ENCODE results near the gene SLX4IP. TPM values are rescaled to one million over a fixed set of nuclear protein-coding genes. Genes with fewer than 3 reads are reported as not detected.

Gene SLX4IP
- total RNA-seq, 1 experiment from 2014 or later, result 7.4 TPM

DNA sequence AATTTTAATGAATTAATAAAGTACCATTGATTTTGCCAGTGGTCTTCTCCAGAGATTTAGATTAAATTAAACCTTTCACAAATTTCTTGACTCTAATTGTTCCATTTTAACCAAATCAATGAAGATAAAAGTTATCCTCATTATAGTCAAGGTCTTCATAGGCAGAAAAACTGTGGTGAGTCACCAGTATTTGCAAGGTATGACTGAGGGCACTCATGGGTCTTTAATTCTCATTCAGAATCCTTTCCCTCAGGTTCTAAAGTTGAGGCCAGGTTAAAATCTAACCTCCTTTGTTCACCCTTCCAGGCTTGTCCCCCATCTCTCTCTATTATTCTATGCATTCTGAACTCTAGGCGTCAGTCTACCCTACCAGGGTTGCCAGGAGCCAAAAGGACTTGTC is 144.8 kb downstream of the SLX4IP start (continued):
- TF ChIP-seq, protein P1, sequence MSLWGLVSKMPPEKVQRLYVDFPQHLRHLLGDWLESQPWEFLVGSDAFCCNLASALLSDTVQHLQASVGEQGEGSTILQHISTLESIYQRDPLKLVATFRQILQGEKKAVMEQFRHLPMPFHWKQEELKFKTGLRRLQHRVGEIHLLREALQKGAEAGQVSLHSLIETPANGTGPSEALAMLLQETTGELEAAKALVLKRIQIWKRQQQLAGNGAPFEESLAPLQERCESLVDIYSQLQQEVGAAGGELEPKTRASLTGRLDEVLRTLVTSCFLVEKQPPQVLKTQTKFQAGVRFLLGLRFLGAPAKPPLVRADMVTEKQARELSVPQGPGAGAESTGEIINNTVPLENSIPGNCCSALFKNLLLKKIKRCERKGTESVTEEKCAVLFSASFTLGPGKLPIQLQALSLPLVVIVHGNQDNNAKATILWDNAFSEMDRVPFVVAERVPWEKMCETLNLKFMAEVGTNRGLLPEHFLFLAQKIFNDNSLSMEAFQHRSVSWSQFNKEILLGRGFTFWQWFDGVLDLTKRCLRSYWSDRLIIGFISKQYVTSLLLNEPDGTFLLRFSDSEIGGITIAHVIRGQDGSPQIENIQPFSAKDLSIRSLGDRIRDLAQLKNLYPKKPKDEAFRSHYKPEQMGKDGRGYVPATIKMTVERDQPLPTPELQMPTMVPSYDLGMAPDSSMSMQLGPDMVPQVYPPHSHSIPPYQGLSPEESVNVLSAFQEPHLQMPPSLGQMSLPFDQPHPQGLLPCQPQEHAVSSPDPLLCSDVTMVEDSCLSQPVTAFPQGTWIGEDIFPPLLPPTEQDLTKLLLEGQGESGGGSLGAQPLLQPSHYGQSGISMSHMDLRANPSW (CRISPR knock-in tag; conservative IDR thresholded peaks at IDR 0.05; ENCODE audit: low read depth), result no peak
- TF ChIP-seq MYBL2 (CRISPR knock-in tag; IDR thresholded peaks at IDR 0.05) (no peak), SMAD3 (CRISPR knock-in tag; IDR thresholded peaks at IDR 0.05; ENCODE audit: borderline replicate concordance) (no peak), JAZF1 (CRISPR knock-in tag; IDR thresholded peaks at IDR 0.05) (no peak), ELF4 (CRISPR knock-in tag; IDR thresholded peaks at IDR 0.05; ENCODE audit: low read depth) (no peak), ESRRA (CRISPR knock-in tag; IDR thresholded peaks at IDR 0.05; ENCODE audit: borderline replicate concordance) (no peak), FOXK1 (CRISPR knock-in tag; IDR thresholded peaks at IDR 0.05) (no peak), TCF7 (CRISPR knock-in tag; IDR thresholded peaks at IDR 0.05; ENCODE audit: low read depth) (no peak), ZNF317 (CRISPR knock-in tag; IDR thresholded peaks at IDR 0.05; ENCODE audit: borderline replicate concordance, low read depth) (no peak)
- TF ChIP-seq, protein P2, sequence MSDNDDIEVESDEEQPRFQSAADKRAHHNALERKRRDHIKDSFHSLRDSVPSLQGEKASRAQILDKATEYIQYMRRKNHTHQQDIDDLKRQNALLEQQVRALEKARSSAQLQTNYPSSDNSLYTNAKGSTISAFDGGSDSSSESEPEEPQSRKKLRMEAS (CRISPR knock-in tag; IDR thresholded peaks at IDR 0.05), result no peak

DNA sequence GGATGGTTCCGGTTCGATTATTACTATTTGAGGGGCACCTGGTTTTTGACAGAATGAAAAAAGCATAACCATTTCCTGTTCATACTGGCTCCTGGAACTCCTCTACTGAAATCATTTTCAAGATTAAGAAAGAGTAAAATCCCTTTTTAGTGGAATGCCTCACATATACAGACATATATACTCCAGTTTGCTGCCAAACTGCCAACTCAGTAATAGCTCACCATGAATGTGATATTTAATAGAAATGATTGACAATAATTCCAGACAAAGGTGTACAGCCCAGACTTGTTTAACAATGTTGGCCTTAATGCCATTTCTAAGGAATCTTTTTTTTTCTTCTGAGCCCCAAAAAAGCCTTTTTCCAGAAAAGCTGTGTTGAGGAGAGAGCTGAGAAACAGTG is 145.6 kb downstream of the SLX4IP start:
- no peaks in the 10 kb centered on the region for H3K9me3 Mint-ChIP-seq
- no peak overlapping the region for H3K4me3 Mint-ChIP-seq
- peak overlapping the region; percentile 8; the same call in 1 of the 2 replicates for H3K27ac Mint-ChIP-seq
- peaks cover 32% of the 10 kb centered on the region for H3K4me1 Mint-ChIP-seq
- no peak for DNase-seq (ENCODE audit: low spot score)
- POLR2A ChIA-PET, result no interaction called here
- ATAC-seq, result no peak
- TF ChIP-seq, protein P3, sequence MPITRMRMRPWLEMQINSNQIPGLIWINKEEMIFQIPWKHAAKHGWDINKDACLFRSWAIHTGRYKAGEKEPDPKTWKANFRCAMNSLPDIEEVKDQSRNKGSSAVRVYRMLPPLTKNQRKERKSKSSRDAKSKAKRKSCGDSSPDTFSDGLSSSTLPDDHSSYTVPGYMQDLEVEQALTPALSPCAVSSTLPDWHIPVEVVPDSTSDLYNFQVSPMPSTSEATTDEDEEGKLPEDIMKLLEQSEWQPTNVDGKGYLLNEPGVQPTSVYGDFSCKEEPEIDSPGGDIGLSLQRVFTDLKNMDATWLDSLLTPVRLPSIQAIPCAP (CRISPR knock-in tag; IDR thresholded peaks at IDR 0.05), result no peak
- TF ChIP-seq GABPB1 (CRISPR knock-in tag; IDR thresholded peaks at IDR 0.05), result no peak
- no peak for TF ChIP-seq OVOL2 (CRISPR knock-in tag; IDR thresholded peaks at IDR 0.05; ENCODE audit: borderline replicate concordance)
- no peak for TF ChIP-seq ZNF671 (CRISPR knock-in tag; IDR thresholded peaks at IDR 0.05)
- TF ChIP-seq ZNF121 (CRISPR knock-in tag; IDR thresholded peaks at IDR 0.05), result no peak
- TF ChIP-seq MXD4 (CRISPR knock-in tag; IDR thresholded peaks at IDR 0.05; ENCODE audit: borderline replicate concordance), result no peak
- TF ChIP-seq, protein P4, sequence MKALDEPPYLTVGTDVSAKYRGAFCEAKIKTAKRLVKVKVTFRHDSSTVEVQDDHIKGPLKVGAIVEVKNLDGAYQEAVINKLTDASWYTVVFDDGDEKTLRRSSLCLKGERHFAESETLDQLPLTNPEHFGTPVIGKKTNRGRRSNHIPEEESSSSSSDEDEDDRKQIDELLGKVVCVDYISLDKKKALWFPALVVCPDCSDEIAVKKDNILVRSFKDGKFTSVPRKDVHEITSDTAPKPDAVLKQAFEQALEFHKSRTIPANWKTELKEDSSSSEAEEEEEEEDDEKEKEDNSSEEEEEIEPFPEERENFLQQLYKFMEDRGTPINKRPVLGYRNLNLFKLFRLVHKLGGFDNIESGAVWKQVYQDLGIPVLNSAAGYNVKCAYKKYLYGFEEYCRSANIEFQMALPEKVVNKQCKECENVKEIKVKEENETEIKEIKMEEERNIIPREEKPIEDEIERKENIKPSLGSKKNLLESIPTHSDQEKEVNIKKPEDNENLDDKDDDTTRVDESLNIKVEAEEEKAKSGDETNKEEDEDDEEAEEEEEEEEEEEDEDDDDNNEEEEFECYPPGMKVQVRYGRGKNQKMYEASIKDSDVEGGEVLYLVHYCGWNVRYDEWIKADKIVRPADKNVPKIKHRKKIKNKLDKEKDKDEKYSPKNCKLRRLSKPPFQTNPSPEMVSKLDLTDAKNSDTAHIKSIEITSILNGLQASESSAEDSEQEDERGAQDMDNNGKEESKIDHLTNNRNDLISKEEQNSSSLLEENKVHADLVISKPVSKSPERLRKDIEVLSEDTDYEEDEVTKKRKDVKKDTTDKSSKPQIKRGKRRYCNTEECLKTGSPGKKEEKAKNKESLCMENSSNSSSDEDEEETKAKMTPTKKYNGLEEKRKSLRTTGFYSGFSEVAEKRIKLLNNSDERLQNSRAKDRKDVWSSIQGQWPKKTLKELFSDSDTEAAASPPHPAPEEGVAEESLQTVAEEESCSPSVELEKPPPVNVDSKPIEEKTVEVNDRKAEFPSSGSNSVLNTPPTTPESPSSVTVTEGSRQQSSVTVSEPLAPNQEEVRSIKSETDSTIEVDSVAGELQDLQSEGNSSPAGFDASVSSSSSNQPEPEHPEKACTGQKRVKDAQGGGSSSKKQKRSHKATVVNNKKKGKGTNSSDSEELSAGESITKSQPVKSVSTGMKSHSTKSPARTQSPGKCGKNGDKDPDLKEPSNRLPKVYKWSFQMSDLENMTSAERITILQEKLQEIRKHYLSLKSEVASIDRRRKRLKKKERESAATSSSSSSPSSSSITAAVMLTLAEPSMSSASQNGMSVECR (CRISPR knock-in tag; IDR thresholded peaks at IDR 0.05; ENCODE audit: borderline replicate concordance), result no peak
- no peak for TF ChIP-seq TEAD4 (CRISPR knock-in tag; IDR thresholded peaks at IDR 0.05)
- TF ChIP-seq RORB (CRISPR knock-in tag; IDR thresholded peaks at IDR 0.05), result no peak
- no peak for TF ChIP-seq TCF7 (CRISPR knock-in tag; IDR thresholded peaks at IDR 0.05; ENCODE audit: low read depth)
- TF ChIP-seq ELF4 (CRISPR knock-in tag; IDR thresholded peaks at IDR 0.05; ENCODE audit: low read depth), result no peak
- TF ChIP-seq NR1H2 (CRISPR knock-in tag; IDR thresholded peaks at IDR 0.05), result no peak
- TF ChIP-seq FOXJ3 (CRISPR knock-in tag; IDR thresholded peaks at IDR 0.05; ENCODE audit: borderline replicate concordance), result no peak
- TF ChIP-seq CBFB (CRISPR knock-in tag; IDR thresholded peaks at IDR 0.05; ENCODE audit: low read depth), result no peak
- TF ChIP-seq ZNF416 (CRISPR knock-in tag; IDR thresholded peaks at IDR 0.05), result no peak
- TF ChIP-seq ETV6 (CRISPR knock-in tag; IDR thresholded peaks at IDR 0.05), result no peak
- TF ChIP-seq, protein P1 (CRISPR knock-in tag; conservative IDR thresholded peaks at IDR 0.05; ENCODE audit: low read depth), result no peak
- TF ChIP-seq CREB1 (CRISPR knock-in tag; IDR thresholded peaks at IDR 0.05), result no peak
- no peak for TF ChIP-seq MYBL2 (CRISPR knock-in tag; IDR thresholded peaks at IDR 0.05)
- no peak for TF ChIP-seq ZNF263 (CRISPR knock-in tag; IDR thresholded peaks at IDR 0.05; ENCODE audit: low read depth)
- CTCF ChIA-PET, result interaction anchor here (2.0 to 2.3 kb wide), 2 partner anchors 28 to 625 kb away, joined by 7 to 9 read pairs; no protein-coding TSS in a partner anchor
- no peaks in the 10 kb centered on the region for H3K27me3 Mint-ChIP-seq (ENCODE audit: low read depth)
- no peaks in the 10 kb centered on the region for H3K36me3 Mint-ChIP-seq

Measured in WTC11 (cell line).